A549 treated with ZK216348 at 1 μM for 4 hours (cell line): ENCODE results near the gene TARBP2. TPM values are rescaled to one million over a fixed set of nuclear protein-coding genes. Genes with fewer than 3 reads are reported as not detected.

Source experiments
- total RNA-seq: library from RNA; stranded (reverse); fragments of 200-300 nt; extraction: Qiagen RNA extraction; gene quantifications from 5 replicates; pipeline ENCODE4 v1.2.3, GENCODE V29; 2022; ENCODE audit warnings: low read depth

TARBP2 gene
- total RNA-seq: 35.6 to 63.5 TPM (median 55.9 TPM) in 5 replicates

GRCh38 chr12:53500776-53501614 is at the start of gene TARBP2:
Gene TARBP2, plus strand, starts transcription at chr12:53501283. Its CDS starts 126 bp downstream, at chr12:53501409.

GRCh38 chr12:53451661-53452158 is 49.4 kb upstream of the TARBP2 start, which contains the start of gene PCBP2:
Gene PCBP2, plus strand, starts transcription at chr12:53452102. Its CDS starts 2,699 bp downstream, at chr12:53454801.

GRCh38 chr12:53499266-53500141 is 1.6 kb upstream of the TARBP2 start, which contains the start of gene MAP3K12:
Gene MAP3K12, minus strand, starts transcription at chr12:53499458. Its CDS starts 12,067 bp downstream, at chr12:53487391.

GRCh38 chr12:53506881-53507602 is 6.0 kb downstream of the TARBP2 start, which contains the start of gene NPFF:
Gene NPFF, minus strand, starts transcription at chr12:53507484. Its CDS starts 10 bp downstream, at chr12:53507474.

Other genes starting within 250 kb of the TARBP2 start
- 10.5 to 24.6 TPM (median 22.1 TPM) in 5 replicates for gene ESPL1, start 233.0 kb upstream of the TARBP2 start, total RNA-seq
- 459 to 605 TPM (median 496 TPM) in 5 replicates for gene PFDN5, start 205.7 kb upstream of the TARBP2 start, total RNA-seq
- 66.3 to 92.7 TPM (median 86.6 TPM) in 5 replicates for gene MYG1, start 201.6 kb upstream of the TARBP2 start, total RNA-seq
- gene AAAS, start 179.7 kb upstream of the TARBP2 start, total RNA-seq: 66.2 to 81.3 TPM (median 77.4 TPM) in 5 replicates
- not detected in 5 replicates for gene SP7, start 164.9 kb upstream of the TARBP2 start, total RNA-seq
- gene SP1, start 121.1 kb upstream of the TARBP2 start, total RNA-seq: 16.9 to 28.2 TPM (median 22.8 TPM) in 5 replicates
- gene AMHR2, start 77.4 kb upstream of the TARBP2 start, total RNA-seq: 0.88 to 2.1 TPM (median 1.3 TPM) in 5 replicates
- gene PRR13, start 59.5 kb upstream of the TARBP2 start, total RNA-seq: 282 to 366 TPM (median 357 TPM) in 5 replicates
- gene PCBP2, start 49.2 kb upstream of the TARBP2 start, total RNA-seq: 612 to 699 TPM (median 657 TPM) in 5 replicates
- gene MAP3K12, start 1.8 kb upstream of the TARBP2 start, total RNA-seq: 6.7 to 19.4 TPM (median 16.0 TPM) in 5 replicates
- gene NPFF, start 6.2 kb downstream of the TARBP2 start, total RNA-seq: not detected in 5 replicates
- gene ATF7, start 125.1 kb downstream of the TARBP2 start, total RNA-seq: 17.8 to 26.2 TPM (median 19.5 TPM) in 5 replicates
- 468 to 762 TPM (median 683 TPM) in 5 replicates for gene ATP5MC2, start 174.8 kb downstream of the TARBP2 start, total RNA-seq
- gene CALCOCO1, start 226.2 kb downstream of the TARBP2 start, total RNA-seq: 17.7 to 23.5 TPM (median 21.0 TPM) in 5 replicates